ENCODE data around the gene BBS5.
"Not testable (repeated sequence)": the region's sequence is repeated elsewhere in the genome, so short reads cannot be mapped to it uniquely, and the experiment has no call there.

Gene BBS5

GRCh38 chr2:169479257-169480078 is at the start of gene BBS5:
Gene BBS5 (plus strand): TSS chr2:169479494. CDS start chr2:169479554, 60 bp downstream.
- peak in 55 of 56 donors; percentile 48 to 93 (median 81) for DNase-seq

- DNase-seq: not testable (repeated sequence)
These were observed 47.5 kb upstream of the BBS5 start for GRCh38 chr2:169431772-169432171.

- not testable (repeated sequence) for DNase-seq
These were observed 45.1 kb upstream of the BBS5 start for GRCh38 chr2:169434236-169434635.

- DNase-seq: no peak
These were observed 40.7 kb upstream of the BBS5 start for GRCh38 chr2:169438466-169439072.

GRCh38 chr2:169439900-169440299 is 39.4 kb upstream of the BBS5 start:
- DNase-seq: no peak

- DNase-seq: no peak
These were observed 32.8 kb upstream of the BBS5 start for GRCh38 chr2:169446452-169446851.

- no peak for DNase-seq
These were observed 31.0 kb upstream of the BBS5 start for GRCh38 chr2:169448316-169448715.

GRCh38 chr2:169448865-169449264 is 30.4 kb upstream of the BBS5 start:
- no peak for DNase-seq

GRCh38 chr2:169452080-169452479 is 27.2 kb upstream of the BBS5 start:
- DNase-seq: no peak

- not testable (repeated sequence) for DNase-seq
These were observed 26.2 kb upstream of the BBS5 start for GRCh38 chr2:169453044-169453443.

- no peak for DNase-seq
These were observed 18.2 kb upstream of the BBS5 start for GRCh38 chr2:169461143-169461542.

GRCh38 chr2:169462896-169463695 is 16.2 kb upstream of the BBS5 start:
- DNase-seq: no peak

- DNase-seq: no peak
These were observed 14.8 kb upstream of the BBS5 start for GRCh38 chr2:169464466-169464865.

- no peak for DNase-seq
These were observed 14.4 kb upstream of the BBS5 start for GRCh38 chr2:169464882-169465281.

GRCh38 chr2:169468841-169469240 is 10.5 kb upstream of the BBS5 start:
- no peak for DNase-seq

- DNase-seq: no peak
These were observed 9.2 kb upstream of the BBS5 start for GRCh38 chr2:169469952-169470572.

GRCh38 chr2:169472249-169472648 is 7.0 kb upstream of the BBS5 start:
- no peak for DNase-seq

GRCh38 chr2:169476459-169476858 is 2.8 kb upstream of the BBS5 start:
- no peak for DNase-seq

- peak in 7 of 56 donors; percentile 1 to 25 (median 8) for DNase-seq
These were observed 955 bp upstream of the BBS5 start for GRCh38 chr2:169478339-169478738.

GRCh38 chr2:169478745-169479256 is 493 bp upstream of the BBS5 start:
- DNase-seq: peak in 4 of 56 donors; percentile 5 to 48 (median 20)

- no peak for DNase-seq
These were observed 778 bp downstream of the BBS5 start for GRCh38 chr2:169480079-169480465.
